Measurements from ENCODE around the gene ACOT9. TPM values are rescaled to one million over a fixed set of nuclear protein-coding genes. Genes with fewer than 3 reads are reported as not detected.

ACOT9 gene
- total RNA-seq = 10 to 100 TPM; 59.5 to 69.9 TPM

GRCh38 chrX:23742697-23743622, at the start of gene ACOT9:
ACOT9 (minus strand) TSS chrX:23743276; CDS start chrX:23743144, 132 bp downstream.

GRCh38 chrX:23782863-23783588, 40.0 kb upstream of the ACOT9 start, which contains the start of gene SAT1:
SAT1 (plus strand) TSS chrX:23783173; CDS start chrX:23783352, 179 bp downstream.

GRCh38 chrX:23667239-23668177, 75.6 kb downstream of the ACOT9 start, which contains the start of gene PRDX4:
PRDX4 (plus strand) TSS chrX:23667493; CDS start chrX:23667571, 78 bp downstream.

Small RNAs within 50 kb of the gene (small RNA-seq; reads per million reads assigned to genes)
- 0 reads per million in 2 donors for gene RF00019

Other genes starting within 250 kb of the ACOT9 start
- 100 to 1,000 TPM; 134 to 146 TPM for gene PRDX4, start 75.8 kb downstream of the ACOT9 start, total RNA-seq
- 100 to 1,000 TPM; 686 to 841 TPM for gene SAT1, start 39.9 kb upstream of the ACOT9 start, total RNA-seq
- gene APOO, start 164.7 kb upstream of the ACOT9 start, total RNA-seq = 10 to 100 TPM; 28.9 to 39.0 TPM
- gene CXorf58, start 164.7 kb upstream of the ACOT9 start, total RNA-seq = not detected